Ovary (tissue), 9 donors: ENCODE measurements around the gene DENND2A. TPM values are rescaled to one million over a fixed set of nuclear protein-coding genes. Genes with fewer than 3 reads are reported as not detected.

Experiments
- DNase-seq, 5 donors: peaks; one replicate each; pipeline ENCODE4 v3.0.0-alpha.2; 2019 to 2020
- H3K27ac ChIP-seq, 2 donors: fragments of 200-600 bp; one replicate each; pipeline versions ENCODE4 v1.5.1 to v1.8.0; 2019 to 2022
- H3K27me3 ChIP-seq: fragments of 200-600 bp; one replicate; pipeline ENCODE4 v1.8.0; 2022
- H3K36me3 ChIP-seq: fragments of 200-600 bp; sonication (generic); one replicate; pipeline ENCODE4 v1.5.1; 2019
- H3K4me1 ChIP-seq: one replicate; pipeline ENCODE4 v1.8.1; 2013; ENCODE audit warnings: mild to moderate bottlenecking, moderate library complexity; ENCODE audit not compliant: insufficient read depth
- H3K4me3 ChIP-seq: fragments of 200-600 bp; sonication (generic); one replicate; pipeline ENCODE4 v1.5.1; 2017
- H3K9me3 ChIP-seq, 2 donors: fragments of 200-600 bp in 1 of 2; sonication (generic) in 1 of 2; one replicate each; pipeline versions ENCODE4 v1.5.1 to v1.8.1; 2013 to 2019; ENCODE audit warnings: mild to moderate bottlenecking in 1 of 2, moderate library complexity in 1 of 2
- EP300 ChIP-seq: sonication (generic); formaldehyde crosslinking; IDR thresholded peaks from one replicate; pipeline ENCODE4 v1.6.1; 2017; ENCODE audit warnings: antibody characterized with exemption
- POLR2A ChIP-seq: fragments of 450-650 bp; IDR thresholded peaks from one replicate; pipeline ENCODE4 v1.6.1; 2017; ENCODE audit warnings: antibody characterized with exemption, mild to moderate bottlenecking, moderate library complexity
- WGBS, 3 donors: extraction: QIAGEN DNeasy Blood & Tissue Kit in 1 of 3; methylation state at CpG; one replicate each; pipeline versions ENCODE4 v1.1.5 to v1.1.7; 2013 to 2017; 5-methylcytosine and 5-hydroxymethylcytosine counted together
- intact Hi-C, 4 donors: fragments of 100-400 bp; cut with DNase I; formaldehyde crosslinking; loops; one replicate each; pipeline versions ENCODE4 v1.11.0 to v1.15.1; 2022 to 2023
- polyA plus RNA-seq, 2 donors: library from polyadenylated mRNA; stranded (reverse); fragments of 200-250 nt in 1 of 2; fragments of 350-450 nt in 1 of 2; fragmentation: Illumina TruSeq in 1 of 2; extraction: RNeasy Lipid Tissue Mini Kit (QIAGEN cat#74804) in 1 of 2; gene quantifications; one replicate each; pipeline ENCODE4 v1.2.3, GENCODE V29; 2013 to 2014
- total RNA-seq, 7 donors: library from RNA; depleted of rRNA in 2 of 7; stranded (reverse); fragments of >200 nt in 2 of 7; fragmentation: NEBNext Ultra II Directional in 3 of 7; extraction: Animal tissue kit (Norgen Biotek cat#: 25700) in 3 of 7; gene quantifications; one replicate each; pipeline versions ENCODE4 v1.1.0 to v1.2.4, GENCODE V29; 2016 to 2023
- TF ChIP-seq, protein P1 (sequence below), 3 donors: fragments of 450-650 bp in 2 of 3; fragments of 200-600 bp in 1 of 3; IDR thresholded peaks; one replicate each; pipeline versions ENCODE4 v1.5.1 to v1.8.0; 2016 to 2022; ENCODE audit warnings: antibody characterized with exemption in 3 of 3, mild to moderate bottlenecking in 1 of 3
- donor health status: DM: no; HTN: no; CAD: no; lungs with moderate emphysema.
- donor health status: DM: no; HTN: no; CAD: no.
- donor health status: Bipolar disorder and iron deficiency.
- donor health status: DM: yes; HTN: yes; CAD: no.
- donor health status: DM: no; HTN: no; CAD: no.
- donor health status: DM: yes; HTN: yes; CAD: no.

DENND2A gene
- total and polyA plus RNA-seq, 9 donors = 9.8 to 61.8 (median 36.1) TPM

- H3K27me3 ChIP-seq = no peaks in the 10 kb centered on the region
- H3K27ac ChIP-seq = peak overlapping the region in 1 of 2 donors; percentile 38
- DNase-seq = no peak
- 56 to 64% (median 59%) methylated on average over 7 of the region's 7 CpGs for WGBS, 3 donors
- no peak overlapping the region for H3K4me3 ChIP-seq
- peaks cover 3% of the 10 kb centered on the region for H3K4me1 ChIP-seq
- no peak for TF ChIP-seq EP300
- TF ChIP-seq, protein P1, sequence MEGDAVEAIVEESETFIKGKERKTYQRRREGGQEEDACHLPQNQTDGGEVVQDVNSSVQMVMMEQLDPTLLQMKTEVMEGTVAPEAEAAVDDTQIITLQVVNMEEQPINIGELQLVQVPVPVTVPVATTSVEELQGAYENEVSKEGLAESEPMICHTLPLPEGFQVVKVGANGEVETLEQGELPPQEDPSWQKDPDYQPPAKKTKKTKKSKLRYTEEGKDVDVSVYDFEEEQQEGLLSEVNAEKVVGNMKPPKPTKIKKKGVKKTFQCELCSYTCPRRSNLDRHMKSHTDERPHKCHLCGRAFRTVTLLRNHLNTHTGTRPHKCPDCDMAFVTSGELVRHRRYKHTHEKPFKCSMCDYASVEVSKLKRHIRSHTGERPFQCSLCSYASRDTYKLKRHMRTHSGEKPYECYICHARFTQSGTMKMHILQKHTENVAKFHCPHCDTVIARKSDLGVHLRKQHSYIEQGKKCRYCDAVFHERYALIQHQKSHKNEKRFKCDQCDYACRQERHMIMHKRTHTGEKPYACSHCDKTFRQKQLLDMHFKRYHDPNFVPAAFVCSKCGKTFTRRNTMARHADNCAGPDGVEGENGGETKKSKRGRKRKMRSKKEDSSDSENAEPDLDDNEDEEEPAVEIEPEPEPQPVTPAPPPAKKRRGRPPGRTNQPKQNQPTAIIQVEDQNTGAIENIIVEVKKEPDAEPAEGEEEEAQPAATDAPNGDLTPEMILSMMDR (IDR thresholded peaks at IDR 0.05) = no peak
- no peaks in the 10 kb centered on the region for H3K9me3 ChIP-seq
- intact Hi-C loops = loop anchor here in 2 of 4 donors (2.0 to 5.0 kb wide), 2 partner anchors 133 to 134 kb away; no protein-coding TSS in a partner anchor
- H3K36me3 ChIP-seq = no peaks in the 10 kb centered on the region
These were observed 121.6 kb downstream of the DENND2A start for GRCh38 chr7:140519007-140519399.

DNA sequence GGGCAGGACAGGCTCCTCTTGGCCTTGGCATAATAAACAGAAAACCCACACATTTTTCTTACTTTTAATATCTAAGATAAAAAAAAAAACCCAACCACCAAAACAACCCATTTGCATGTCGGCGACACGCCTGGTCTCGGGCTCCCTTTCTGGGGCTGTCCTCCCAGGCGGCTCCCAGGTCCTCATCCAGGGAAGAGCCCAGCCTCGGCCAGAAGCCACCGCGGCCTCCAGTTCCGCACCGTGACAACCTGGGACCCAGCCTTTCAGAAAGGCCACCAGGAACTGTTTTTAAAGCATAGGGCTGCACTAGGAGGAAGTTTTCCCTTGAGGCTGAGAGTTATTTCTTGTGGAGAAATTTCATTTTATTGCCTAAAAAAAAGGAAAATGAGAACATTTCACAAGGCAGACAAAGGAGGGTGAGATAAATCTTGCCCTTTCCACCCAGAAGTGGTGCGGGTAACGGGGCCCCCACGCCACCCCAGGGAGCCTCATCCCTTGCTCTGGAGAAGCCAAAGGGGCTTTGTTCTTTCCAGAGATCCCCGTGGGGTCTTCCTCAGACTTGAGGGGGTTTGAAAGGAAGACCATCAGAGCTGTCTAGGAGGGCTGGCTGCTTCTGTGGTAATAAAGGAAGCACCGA, 122.1 kb downstream of the DENND2A start:
- no peak overlapping the region for H3K4me3 ChIP-seq
- H3K27ac ChIP-seq = peak overlapping the region; percentile 16 to 55
- TF ChIP-seq, protein P1 (IDR thresholded peaks at IDR 0.05) = no peak
- no peak for TF ChIP-seq EP300
- no peak for TF ChIP-seq POLR2A
- H3K4me1 ChIP-seq = peaks cover 3% of the 10 kb centered on the region
- no peaks in the 10 kb centered on the region for H3K9me3 ChIP-seq
- H3K36me3 ChIP-seq = no peaks in the 10 kb centered on the region
- H3K27me3 ChIP-seq = no peaks in the 10 kb centered on the region
- intact Hi-C loops = loop anchor here in 3 of 4 donors (1.0 to 5.0 kb wide), 3 partner anchors 134 to 135 kb away; no protein-coding TSS in a partner anchor
- WGBS, 3 donors = 65 to 71% (median 69%) methylated on average over 15 of the region's 15 CpGs
- peak in 1 of 5 donors; percentile 33 for DNase-seq

GRCh38 chr7:140517546-140518369, 122.9 kb downstream of the DENND2A start:
- TF ChIP-seq, protein P1 (IDR thresholded peaks at IDR 0.05) = peak; percentile 85 to 92 (median 91)
- no peak for TF ChIP-seq EP300
- peak; percentile 91 to 95 (median 94) for DNase-seq
- intact Hi-C loops = loop anchor here (1.0 to 5.0 kb wide), 4 partner anchors 135 to 137 kb away; no protein-coding TSS in a partner anchor
- peak overlapping the region in 1 of 2 donors; percentile 55 for H3K27ac ChIP-seq
- H3K27me3 ChIP-seq = no peaks in the 10 kb centered on the region
- WGBS, 3 donors = 41 to 44% (median 43%) methylated on average over 31 of the region's 31 CpGs
- no peak overlapping the region for H3K4me3 ChIP-seq
- no peaks in the 10 kb centered on the region for H3K9me3 ChIP-seq
- peaks cover 3% of the 10 kb centered on the region for H3K4me1 ChIP-seq
- H3K36me3 ChIP-seq = no peaks in the 10 kb centered on the region

DNA sequence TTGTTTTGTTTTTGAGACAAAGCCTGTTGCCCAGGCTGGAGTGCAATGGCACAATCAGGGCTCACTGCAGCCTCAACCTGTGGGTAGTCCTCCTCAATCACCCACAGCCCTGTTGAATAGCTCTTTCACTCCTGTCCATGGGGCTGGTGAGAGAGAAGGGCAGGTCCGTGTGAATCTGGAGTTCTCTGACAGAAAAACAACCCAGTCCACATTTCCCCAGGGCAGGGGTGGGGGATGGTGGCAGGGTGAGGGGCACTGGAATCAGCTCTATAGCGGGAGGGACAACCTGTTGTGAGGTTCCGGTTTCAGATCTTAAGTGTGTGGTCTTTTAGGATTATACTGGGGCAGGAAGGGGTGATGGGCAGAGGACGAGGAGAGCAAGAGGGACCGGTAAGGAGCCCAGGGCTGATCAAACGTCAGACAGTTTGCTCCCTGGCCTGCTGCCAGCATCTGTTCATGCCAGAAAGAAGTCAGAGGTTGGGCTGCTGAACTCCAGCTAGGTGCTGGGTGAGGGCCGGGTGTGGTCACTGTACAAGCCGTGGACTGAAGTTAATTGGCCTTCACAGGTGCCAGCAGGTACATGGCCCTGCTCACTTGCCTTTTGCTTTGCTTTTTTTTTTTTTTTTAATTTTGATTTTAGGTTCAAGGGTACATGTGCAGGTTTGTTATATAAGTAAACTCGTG, 128.2 kb downstream of the DENND2A start:
- DNase-seq = peak in 4 of 5 donors; percentile 27 to 58 (median 34)
- Histone ChIP-seq H3K27me3 (no peaks in the 10 kb centered on the region), H3K9me3 (no peaks in the 10 kb centered on the region), H3K27ac (no peak overlapping the region), H3K36me3 (no peaks in the 10 kb centered on the region), H3K4me3 (no peak overlapping the region), H3K4me1 (no peaks in the 10 kb centered on the region)
- intact Hi-C loops = no loop called here
- WGBS, 3 donors = 24 to 37% (median 33%) methylated on average over 9 of the region's 9 CpGs
- TF ChIP-seq, protein P1 (IDR thresholded peaks at IDR 0.05) = no peak
- no peak for TF ChIP-seq POLR2A
- no peak for TF ChIP-seq EP300
